ENCODE results near the gene B4GALT6.

The B4GALT6 gene

DNA sequence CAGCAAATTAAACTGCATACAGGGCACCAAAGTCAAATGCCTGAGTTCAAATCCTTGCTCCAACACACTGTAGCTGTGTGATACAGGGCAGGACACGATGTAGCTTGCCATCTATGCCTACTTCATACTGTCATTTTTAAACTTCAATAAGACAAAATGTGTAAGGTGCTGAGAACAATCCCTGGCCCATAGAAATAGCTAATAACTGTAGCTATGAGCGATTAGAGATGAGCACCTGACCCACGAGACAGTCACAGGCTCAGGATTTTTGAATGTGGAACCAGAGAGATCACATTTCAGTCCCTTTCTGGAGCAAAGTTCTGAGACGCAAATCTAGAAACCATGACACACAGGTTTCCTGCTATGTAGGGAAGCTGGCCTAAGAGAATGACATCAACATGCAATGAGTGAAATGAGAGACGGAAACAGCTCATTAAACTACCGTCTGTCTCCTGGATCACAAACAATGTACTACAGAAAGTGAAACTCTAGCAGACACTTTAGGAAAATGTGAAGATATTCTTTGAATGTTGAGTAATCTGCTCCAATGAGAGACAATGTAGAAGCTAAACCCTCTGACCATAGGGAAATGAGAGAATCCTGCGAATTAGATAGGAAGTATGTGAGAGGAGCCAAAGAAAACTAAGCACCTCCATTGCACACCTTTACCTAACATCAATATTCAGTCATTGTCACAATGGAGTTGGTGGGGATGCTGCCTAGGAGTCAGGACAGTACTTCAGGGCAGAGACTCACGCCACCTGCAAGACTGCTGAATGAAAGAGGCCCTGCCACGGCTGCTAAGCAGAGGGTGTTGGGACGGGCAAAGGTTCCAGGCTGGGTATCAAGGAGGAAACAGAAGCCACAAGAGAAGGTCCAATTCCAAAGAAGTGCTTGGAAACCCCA is 25.5 kb downstream of the B4GALT6 start:
- DNase-seq (ENCODE audit: low spot score), result no peak

DNA sequence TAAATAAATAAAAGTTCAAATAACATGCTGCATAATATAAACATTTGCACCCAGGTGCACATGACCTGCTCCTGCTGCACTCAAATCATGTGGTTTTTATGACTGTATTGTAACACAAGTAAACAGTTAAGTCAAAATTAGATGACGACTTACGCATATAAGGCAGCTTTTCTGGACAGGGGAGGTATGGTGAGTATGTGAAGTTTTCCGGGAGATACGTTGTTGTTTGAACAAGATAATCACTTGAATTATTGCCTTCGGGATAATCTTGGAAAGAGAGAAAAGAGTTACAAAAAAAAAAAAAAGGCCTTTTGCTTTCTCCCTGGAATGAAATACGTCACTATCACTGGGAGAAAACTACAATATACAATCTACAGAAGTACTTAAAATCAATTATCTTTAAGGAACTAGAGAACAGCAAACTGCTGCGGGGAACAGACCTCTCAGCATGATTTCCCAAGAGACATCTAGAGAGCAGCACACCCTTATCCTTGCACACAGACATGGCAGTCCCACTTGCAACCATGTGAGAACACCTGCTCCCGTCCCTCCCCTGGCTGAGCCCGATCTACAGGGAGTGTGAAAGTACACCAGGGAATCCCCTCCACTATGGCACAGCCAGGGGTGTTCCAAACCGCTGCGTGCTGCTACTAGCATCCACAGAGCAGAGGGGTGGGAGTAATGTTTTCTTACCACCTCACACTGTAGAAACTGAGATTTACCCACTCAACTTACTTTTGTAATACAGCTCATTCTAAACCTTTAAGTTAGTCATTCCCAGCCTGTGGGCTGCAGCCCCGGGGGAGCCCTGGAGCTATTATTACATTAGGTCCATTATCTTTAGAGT is 26.3 kb downstream of the B4GALT6 start:
- DNase-seq (ENCODE audit: low spot score), result no peak

DNA sequence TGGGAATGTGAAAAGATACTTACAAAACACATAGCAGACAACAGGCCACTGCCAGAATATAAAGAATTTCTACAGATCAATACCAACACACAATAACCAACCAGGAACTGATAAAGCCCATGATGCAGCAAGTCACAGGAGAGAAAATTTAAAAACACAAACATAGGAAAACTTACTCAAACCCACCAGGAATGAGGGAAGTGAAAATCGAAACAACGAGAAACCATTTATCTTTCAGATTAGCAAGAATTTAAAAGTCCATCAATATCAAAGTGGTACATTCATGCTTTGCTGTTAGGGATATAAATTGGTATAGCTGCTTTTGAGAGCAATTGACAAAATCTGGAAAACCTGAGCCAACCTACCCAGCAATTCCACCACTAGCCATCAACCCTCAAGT is 27.6 kb downstream of the B4GALT6 start:
- DNase-seq (ENCODE audit: low spot score), result no peak

DNA sequence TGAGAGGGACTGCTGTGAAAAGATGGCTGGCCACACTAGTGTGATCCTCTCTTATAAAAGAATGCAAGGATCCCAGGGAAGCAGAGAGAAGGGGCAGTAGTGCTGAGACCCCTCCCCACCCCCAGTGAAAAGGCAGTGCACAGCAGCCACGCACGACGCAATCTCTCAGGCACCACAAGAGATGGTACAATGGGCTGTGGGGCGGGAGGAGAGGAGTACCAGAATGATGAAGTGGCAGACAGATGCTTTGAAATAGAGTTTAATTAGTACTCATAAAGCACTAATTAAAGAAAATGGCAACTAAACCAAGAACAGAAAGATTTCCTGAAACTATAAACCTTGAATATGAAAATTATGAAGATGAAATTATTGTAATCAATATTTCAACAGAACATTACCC is 29.0 kb downstream of the B4GALT6 start:
- no peak for DNase-seq (ENCODE audit: low spot score)

DNA sequence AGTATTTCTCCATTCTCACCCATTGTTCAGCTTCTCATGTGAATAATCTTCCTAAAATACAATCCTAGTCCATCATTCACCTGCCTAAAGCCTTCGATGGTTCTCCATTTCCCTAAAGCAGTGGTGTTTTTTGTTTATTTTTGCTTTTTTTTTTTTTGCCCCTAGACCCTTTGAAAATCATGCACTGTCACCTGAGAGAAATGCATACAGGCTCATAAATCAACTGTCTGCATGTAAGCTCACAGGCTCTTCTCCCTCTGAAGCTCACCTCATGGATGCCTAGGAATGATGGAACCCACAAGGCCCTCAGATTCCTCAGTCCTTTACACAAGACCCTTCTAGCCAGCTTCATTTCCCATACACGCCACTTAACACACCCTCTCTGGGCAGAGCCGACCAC is 31.5 kb downstream of the B4GALT6 start:
- no peak for DNase-seq (ENCODE audit: low spot score)

DNA sequence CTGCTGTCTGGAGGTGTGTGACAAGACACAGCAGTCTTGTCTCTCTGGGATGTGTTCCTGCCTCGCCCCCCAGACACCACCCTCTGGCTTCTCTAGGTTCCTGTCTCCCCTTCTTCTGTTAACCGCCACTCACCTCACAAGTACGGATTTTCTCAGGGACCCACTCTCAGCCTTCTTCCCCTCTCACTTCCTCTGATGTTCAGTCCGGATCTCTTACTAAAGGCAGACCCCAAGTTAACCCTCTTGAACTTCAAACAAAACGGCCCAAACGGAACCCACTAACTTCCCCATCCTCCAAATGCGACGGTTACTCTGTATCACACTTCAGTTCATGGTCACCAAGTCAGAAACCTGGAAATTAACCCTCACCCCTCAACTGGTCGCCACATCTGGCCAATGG is 32.0 kb downstream of the B4GALT6 start:
- no peak for DNase-seq (ENCODE audit: low spot score)

DNA sequence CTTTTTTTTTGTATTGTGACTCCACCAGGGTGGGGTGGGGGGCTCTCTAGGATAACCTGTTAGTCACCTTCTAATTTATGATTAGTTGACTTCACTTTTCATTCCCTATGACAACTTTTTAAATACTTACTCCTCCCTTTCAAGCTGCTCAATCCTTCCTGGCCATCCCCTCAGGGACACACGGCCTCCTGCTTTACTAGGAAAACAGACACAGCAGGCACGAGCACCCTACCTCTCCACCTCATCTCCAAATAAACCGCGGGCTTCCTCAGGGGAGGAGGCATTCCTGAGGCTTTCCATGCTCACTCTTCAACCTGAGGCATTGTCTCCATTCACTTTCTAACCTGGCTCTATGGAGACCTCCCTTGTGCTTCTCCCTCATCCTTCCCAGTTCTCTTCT is 33.0 kb downstream of the B4GALT6 start:
- no peak for DNase-seq (ENCODE audit: low spot score)

DNA sequence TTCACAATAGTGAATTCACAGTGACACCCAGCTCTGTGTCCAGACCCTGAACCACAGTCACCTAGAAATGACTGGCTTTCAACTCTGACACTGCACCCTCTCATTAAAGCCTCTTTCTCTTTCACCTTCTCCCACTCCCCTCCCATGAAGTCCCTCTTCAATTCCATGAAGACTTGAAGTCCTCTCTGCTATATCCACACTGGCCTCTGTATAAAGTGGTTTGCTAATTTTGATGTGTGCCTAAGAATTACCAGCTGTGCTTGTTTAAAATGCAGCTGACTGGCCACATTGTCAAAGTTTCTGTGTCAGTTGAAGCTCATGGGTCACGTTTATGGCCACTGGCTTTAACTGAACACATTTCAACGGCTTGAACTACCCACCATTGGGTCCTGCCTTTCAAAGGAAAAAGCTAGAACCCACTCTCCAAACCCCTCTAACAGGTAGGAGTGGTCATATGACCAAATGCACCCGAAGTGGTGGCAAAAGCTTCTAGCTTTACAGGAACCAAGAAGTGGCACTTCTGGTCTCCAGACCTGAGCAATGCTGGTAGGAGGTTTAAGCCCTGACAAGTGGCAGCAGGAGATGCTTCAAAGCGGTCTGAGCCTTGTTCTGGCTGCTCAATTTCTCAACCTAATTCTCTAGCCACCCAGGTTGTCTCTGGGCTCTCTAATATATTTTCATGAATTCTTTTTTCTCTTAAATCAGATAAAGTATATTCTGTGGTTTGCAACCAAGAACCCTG is 34.2 kb downstream of the B4GALT6 start:
- no peak for DNase-seq (ENCODE audit: low spot score)

DNA sequence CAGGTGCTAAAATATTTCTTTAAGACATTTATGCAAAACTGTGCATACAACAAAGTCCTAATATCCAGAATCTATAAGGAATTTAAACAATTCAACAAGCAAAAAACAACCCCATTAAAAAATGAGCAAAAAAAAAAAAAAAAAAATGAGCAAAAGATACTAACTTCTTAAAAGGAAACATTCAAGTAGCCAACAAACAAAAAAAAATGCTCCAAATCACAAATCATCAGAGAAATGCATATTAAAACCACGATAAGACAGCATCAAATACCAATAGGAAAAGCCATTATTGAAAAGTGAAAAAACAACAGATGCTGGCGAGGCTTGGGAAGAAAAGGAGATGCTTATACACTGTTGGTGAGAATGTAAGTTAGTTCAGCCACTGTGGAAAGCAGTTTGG is 34.9 kb downstream of the B4GALT6 start:
- no peak for DNase-seq (ENCODE audit: low spot score)

DNA sequence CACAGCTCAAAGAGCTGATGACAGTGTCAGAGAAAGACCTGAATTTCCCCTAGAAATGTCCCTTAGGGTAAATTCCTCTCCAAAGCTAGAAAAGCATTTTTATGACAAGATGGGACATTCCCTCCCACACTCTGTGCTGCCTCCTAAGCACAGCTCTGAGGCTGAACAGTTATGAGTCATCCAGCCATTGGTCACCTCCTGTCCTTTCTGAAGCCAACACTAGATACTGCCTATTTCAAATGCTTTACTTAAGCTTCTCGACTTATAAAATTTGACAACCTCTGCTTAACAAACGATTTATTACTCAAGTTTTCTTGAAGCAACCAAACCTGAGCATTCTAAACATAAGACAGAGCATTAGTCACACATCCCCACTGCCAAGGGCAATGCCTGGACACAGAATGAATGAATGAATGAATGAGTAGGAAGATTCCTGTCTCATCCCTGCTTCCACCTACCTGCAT is 35.4 kb downstream of the B4GALT6 start:
- no peak for DNase-seq (ENCODE audit: low spot score)

DNA sequence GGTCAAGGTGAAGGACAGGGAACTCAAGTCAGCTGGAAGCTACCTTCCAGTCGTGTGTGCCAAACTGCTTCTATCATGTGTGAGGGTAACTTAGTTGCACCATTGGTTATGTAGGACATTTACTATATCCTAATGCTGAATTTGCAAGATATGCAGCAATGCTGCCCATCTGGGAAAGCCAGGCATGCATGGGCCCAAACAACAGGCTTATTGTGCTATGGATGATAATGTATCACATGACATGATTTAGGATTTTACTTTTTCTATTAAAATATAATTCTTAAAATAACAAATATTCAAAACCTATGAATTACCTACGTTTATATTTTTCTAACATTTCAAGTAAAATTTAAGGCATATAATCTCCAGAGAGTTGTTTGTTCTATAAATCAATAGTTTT is 35.9 kb downstream of the B4GALT6 start:
- no peak for DNase-seq (ENCODE audit: low spot score)

DNA sequence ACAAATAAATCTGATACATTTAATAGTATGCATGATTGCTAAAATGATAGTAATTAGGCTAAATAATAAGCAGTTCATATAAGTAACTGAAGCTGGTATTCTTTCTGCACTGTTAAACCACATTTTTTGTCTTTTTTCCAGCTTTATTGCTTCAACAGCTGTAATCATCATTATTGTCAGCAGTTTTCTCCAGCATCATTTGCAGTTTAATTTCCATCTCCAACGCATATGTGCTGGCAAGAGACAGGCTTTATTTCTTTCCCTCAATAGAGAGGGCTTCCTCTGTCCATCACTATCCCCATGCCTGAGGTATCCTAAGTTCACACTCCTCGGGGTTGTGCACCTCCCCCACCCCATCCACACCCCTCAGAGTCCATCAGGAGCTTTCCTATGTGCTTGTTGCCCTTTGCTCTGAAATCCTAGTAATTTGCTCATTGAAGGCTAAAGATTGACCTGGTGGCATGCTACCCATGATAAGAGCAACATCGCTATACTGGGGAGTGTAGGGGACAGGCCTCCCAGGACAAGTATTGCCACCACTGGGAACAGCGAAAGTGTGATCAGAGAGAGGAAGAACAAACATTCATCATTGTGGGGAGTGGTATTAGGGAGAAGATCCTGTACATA is 37.1 kb downstream of the B4GALT6 start:
- DNase-seq (ENCODE audit: low spot score), result no peak

DNA sequence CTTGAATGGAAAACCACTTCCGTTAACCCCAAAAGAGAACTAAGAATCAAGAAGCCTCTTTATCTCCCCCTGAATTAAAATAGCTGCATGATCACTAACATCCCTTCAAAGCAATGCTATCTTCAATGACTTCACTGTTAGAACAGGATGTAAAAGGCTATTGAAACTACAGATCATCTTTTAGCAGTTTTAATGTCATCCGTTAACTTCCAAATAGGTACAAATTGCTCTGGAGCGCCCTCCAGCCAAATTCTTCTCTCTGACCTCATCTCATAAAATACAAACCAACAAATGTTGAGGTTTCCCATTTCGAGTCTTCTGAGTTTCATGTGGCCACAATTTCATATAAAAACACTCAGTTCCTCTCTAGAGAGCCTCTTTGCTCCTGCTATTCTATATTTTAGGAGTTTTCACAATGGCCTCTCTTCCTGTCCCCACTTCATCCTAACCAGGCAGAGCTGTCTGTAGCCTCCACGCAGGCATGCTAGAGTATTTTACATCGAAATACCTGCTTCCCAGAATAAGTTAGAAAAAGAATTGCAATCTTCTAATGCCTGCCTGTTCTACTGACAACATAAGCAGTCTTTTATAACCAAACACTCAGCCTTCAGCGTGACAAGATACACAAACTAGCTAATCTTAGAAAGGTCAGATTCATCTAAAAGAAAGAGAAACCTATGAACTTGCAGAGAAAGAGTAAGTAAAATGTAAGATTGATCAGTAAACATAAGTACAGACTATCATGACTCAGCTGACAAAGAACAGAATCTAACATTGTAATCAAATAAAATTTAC is 37.9 kb downstream of the B4GALT6 start:
- DNase-seq (ENCODE audit: low spot score), result no peak

DNA sequence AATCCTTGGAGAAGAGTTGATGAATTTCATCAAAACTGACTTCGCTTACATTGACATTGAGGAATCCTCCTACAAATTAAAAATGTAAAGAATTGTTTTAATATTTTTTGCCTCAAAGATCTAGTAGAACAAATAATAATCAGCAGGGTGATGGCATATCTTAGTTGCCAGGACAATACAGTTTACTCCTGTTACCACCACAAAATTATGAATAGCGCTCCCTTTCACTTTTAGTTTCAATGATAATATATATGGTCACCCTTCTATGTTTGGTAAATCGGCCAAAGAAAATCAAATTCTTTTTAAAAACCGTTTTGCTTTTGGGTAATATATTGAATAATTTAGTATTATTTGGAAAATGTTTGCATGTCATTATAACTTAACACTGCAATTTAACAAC is 39.0 kb downstream of the B4GALT6 start:
- DNase-seq (ENCODE audit: low spot score), result no peak

DNA sequence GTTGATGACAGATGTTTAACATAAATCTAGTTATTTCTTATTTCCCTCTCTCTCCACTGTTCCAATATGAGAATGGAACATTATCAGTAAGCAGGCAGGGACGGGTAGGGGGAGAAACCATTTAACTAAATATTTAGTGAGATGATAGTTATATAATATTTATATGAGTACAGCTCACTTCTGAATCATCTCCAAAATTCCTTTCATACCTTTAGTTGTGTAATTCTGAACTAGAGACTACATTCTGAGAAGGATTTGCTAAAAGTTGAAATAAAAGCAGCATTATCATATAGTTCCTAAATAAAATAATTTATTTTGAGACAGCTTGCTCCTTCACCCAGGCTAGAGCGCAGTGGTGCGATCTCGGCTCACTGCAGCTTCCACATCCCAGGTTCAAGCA is 41.4 kb downstream of the B4GALT6 start:
- DNase-seq (ENCODE audit: low spot score), result no peak

DNA sequence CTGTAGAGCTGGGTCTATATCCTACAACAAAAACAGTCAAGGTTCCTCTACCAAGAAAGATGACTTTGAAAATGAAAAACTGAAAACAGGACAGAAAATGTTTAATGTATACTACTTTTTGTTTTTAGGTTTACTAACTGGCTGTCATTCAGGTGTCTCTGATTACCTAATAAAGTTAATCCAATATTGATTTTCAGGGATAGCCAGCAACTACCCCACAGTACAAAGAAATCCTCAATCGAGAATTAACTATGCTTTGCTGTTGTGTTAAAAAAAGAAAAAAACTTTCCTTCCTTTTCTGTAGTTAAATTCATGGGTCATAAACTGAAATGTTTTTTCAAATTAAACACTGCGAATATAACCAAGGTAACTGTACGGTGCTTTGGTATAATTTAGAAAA is 46.9 kb downstream of the B4GALT6 start:
- DNase-seq (ENCODE audit: low spot score), result no peak

DNA sequence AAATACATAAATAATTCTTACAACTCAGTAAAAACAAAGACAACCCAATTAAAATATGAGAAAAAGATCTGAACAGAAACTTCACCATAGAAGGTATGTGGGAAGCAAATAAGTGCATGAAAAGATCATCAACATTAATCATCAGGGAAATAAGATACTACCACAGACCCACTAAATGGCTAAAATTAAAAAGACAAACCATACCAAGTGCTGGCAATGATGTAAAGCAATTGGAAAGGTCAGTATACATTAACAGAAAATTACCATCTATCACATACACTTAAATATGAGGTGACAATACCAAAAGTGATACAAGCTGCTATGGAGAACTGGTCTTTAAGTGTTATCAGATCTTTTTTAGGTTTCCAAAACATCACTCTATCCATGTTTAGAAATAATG is 48.0 kb downstream of the B4GALT6 start:
- DNase-seq (ENCODE audit: low spot score), result no peak

DNA sequence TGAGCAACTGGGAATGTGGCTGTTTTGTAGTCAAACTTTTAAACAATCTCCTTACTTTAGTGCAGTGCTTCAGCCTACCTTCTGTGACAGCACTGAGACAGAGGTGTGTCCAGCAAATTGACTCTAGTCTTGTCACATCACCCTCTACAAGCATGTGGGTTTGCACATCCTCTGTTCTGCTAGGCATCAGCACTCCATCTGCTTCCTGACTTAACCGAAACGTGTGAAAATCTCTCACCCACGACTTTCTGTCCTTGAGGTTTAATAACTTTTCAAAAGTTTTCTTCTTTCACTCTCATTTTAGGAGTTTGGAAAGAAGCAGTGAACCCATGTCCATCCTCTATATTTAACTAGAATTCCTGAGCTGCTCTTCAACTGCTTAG is 50.1 kb downstream of the B4GALT6 start:
- no peak for DNase-seq (ENCODE audit: low spot score)

DNA sequence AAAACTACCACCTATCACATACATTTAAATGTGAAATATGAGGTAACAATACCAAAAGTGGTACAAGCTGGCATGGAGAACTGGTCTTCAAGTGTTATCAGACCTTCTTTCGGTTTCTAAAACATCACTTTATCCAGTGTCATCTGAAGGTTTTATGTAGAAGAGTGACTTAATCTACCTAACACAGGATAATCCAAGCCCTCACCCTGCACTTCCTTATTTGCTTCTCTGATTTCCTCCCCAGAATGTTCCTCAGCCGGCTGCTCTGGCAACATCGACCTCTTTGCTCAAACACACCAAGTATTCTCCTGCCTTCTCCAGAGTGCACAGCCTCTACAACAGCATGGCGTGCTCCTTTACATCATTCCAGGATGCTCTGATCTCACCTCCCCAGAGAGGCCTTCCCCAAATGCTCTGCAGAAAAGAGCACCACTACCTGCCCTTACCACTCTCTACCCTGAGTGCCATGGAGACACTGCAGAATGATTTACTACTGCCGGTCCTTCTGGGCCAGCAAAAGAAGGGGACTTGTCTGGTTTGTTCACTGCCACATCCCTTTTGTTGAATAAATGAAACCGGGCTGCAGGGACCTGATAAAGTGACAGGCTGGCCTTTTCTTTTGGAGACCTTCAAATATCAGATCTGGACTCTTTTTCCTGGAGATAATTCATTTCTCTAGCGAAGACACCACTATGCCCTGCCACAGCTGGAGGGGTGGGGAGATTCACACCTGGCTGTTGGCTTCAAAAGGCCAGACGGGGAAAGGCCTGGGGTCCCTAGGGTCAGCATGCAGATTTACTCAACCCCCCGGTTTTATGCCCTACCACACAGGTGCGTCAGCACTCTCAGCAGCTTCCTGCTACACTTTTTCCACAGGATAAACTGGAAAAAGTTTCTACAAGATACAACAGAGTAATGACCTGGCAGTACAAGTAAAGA is 50.7 kb downstream of the B4GALT6 start:
- DNase-seq (ENCODE audit: low spot score), result no peak

DNA sequence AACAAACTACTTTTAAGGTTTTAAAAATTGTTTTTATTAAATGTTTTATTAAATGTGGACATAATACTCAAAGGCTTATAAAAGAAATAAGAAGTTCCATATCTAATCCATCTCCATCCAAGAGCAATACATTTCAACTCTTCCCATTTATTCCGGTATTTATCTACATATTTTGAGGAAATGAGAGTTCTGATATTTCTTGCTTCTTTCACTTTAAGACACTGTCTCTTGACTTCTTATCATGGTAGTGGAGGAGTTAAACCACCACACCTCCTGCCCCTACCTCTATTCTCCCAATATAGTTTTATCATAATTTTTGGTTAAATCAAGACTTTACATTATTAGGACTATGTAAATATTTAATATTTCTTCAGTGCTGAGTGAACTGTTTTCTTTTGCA is 52.0 kb downstream of the B4GALT6 start:
- no peak for DNase-seq (ENCODE audit: low spot score)

Measured in putamen (tissue), 1 donor.